GM21515 (cell line): Measurements from ENCODE around the gene DNAJC13.

Source experiments
- ATAC-seq: cut with Tn5 transposase; IDR thresholded peaks from one replicate; pipeline ENCODE4 v1.9.1; 2021; ENCODE audit not compliant: unreplicated experiment

DNAJC13 gene

GRCh38 chr3:132573797-132574211 lies 156.5 kb downstream of the DNAJC13 start:
- no peak for ATAC-seq

DNA sequence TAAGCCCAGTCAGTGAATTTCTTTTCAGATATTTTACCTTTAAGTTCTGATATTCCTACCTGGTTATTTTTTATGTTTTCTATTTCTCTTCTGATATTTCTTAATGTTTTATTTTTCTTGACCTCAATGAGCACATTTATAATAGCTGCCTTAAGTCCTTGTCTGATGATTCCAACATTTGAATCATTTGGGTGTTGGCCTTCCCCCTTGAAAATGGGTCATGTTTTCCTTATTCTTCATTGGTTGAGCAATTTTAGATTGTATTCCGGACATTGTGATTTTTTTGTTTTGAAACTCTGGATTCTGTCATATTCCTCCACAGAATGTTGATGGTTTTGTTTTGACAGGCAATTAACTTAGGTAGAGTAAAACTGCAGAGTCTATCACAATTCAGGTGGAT lies 170.1 kb downstream of the DNAJC13 start:
- no peak for ATAC-seq
